H1 (cell line): ENCODE measurements around the gene GALNT12. TPM values are rescaled to one million over a fixed set of nuclear protein-coding genes. Genes with fewer than 3 reads are reported as not detected.

Experiments used
- CTCF ChIA-PET: fragments of 300-600 bp; sonication (Branson Sonifier 250); formaldehyde crosslinking; loops from one replicate; lab custom pipeline; 2021; ENCODE audit not compliant: partially characterized antibody; lab: Charles Lee
- POLR2A ChIA-PET: fragments of 300-600 bp; sonication (Branson Sonifier 250); formaldehyde crosslinking; loops from one replicate; lab custom pipeline; 2021; ENCODE audit warnings: inconsistent platforms; ENCODE audit not compliant: partially characterized antibody; lab: Charles Lee
- DNase-seq, 2 experiments: peaks; one replicate each; pipeline versions ENCODE4 v3.0.0 to v3.0.0-alpha.2; 2010 to 2022; ENCODE audit warnings: low spot score in 2 of 2, low read depth in 1 of 2, mixed read lengths in 1 of 2
- FAIRE-seq: peaks from 2 replicates; lab custom pipeline; 2011; peaks lifted over from hg19 to GRCh38; lab: Jason Lieb, UNC
- H2AFZ ChIP-seq: 2 replicates; pipeline ENCODE4 v1.8.1; 2012; ENCODE audit warnings: low read length, inconsistent platforms
- H2AK5ac ChIP-seq: 2 replicates; pipeline ENCODE4 v1.6.1; 2013; ENCODE audit warnings: low read depth, low read length
- H2BK120ac ChIP-seq: replicated peaks from 2 replicates; pipeline ENCODE3; 2013; ENCODE audit warnings: low read depth, low read length, inconsistent platforms
- H2BK12ac ChIP-seq: 2 replicates; pipeline ENCODE4 v1.6.1; 2013; ENCODE audit warnings: low read depth, low read length
- H2BK15ac ChIP-seq: 2 replicates; pipeline ENCODE4 v1.6.1; 2013; ENCODE audit warnings: low read length
- H2BK20ac ChIP-seq: 2 replicates; pipeline ENCODE4 v1.6.1; 2013; ENCODE audit warnings: low read length
- H2BK5ac ChIP-seq: 2 replicates; pipeline ENCODE4 v1.6.1; 2013; ENCODE audit warnings: low read depth, low read length
- H3K14ac ChIP-seq: 2 replicates; pipeline ENCODE4 v1.6.1; 2013; ENCODE audit warnings: inconsistent platforms; ENCODE audit not compliant: insufficient read length
- H3K18ac ChIP-seq: 2 replicates; pipeline ENCODE4 v1.6.1; 2013; ENCODE audit warnings: low read length; ENCODE audit errors: extremely low read depth
- H3K23ac ChIP-seq: 2 replicates; pipeline ENCODE4 v1.6.1; 2013; ENCODE audit warnings: inconsistent platforms; ENCODE audit not compliant: insufficient read length
- H3K23me2 ChIP-seq: 2 replicates; pipeline ENCODE4 v1.6.1; 2013; ENCODE audit warnings: low read depth, low read length
- H3K27ac ChIP-seq: 2 replicates; pipeline ENCODE4 v1.6.1; 2011; ENCODE audit warnings: low read depth, low read length, inconsistent platforms
- H3K27me3 ChIP-seq, 4 experiments: replicated peaks in 1 of 4; 1 replicate in 1 of 4; 2 replicates in 3 of 4; pipeline versions ENCODE4 v1.6.1 to v1.8.1; 2011 to 2013; ENCODE audit warnings: low read length in 3 of 4, mild to moderate bottlenecking in 3 of 4, inconsistent platforms in 2 of 4, mixed read lengths in 2 of 4, moderate library complexity in 1 of 4; ENCODE audit not compliant: control insufficient read depth in 3 of 4, insufficient read depth in 3 of 4; ENCODE audit errors: extremely low read depth in 1 of 4
- H3K36me3 ChIP-seq, 4 experiments: 2 replicates each; pipeline versions ENCODE4 v1.6.1 to v1.8.1; 2011 to 2013; ENCODE audit warnings: mild to moderate bottlenecking in 4 of 4, low read length in 3 of 4, moderate library complexity in 2 of 4, control low read depth in 1 of 4, inconsistent platforms in 1 of 4; ENCODE audit not compliant: insufficient read depth in 4 of 4, control insufficient read depth in 2 of 4
- H3K4ac ChIP-seq: replicated peaks from 2 replicates; pipeline ENCODE3; 2013; ENCODE audit warnings: low read length, low read depth, mixed read lengths, inconsistent platforms; ENCODE audit not compliant: insufficient read length
- H3K4me1 ChIP-seq, 4 experiments: replicated peaks in 1 of 4; 1 replicate in 1 of 4; 2 replicates in 3 of 4; pipeline versions ENCODE4 v1.6.1 to v1.8.1; 2011 to 2013; ENCODE audit warnings: low read length in 3 of 4, inconsistent platforms in 2 of 4, mixed read lengths in 1 of 4; ENCODE audit not compliant: insufficient read depth in 4 of 4, control insufficient read depth in 3 of 4
- H3K4me2 ChIP-seq, 2 experiments: 2 replicates each; pipeline versions ENCODE4 v1.6.1 to v1.8.1; 2011 to 2013; ENCODE audit warnings: low read depth in 2 of 2, low read length in 2 of 2, control low read depth in 1 of 2, inconsistent platforms in 1 of 2, mild to moderate bottlenecking in 1 of 2; ENCODE audit not compliant: insufficient read depth in 1 of 2
- H3K4me3 ChIP-seq, 4 experiments: fragments of 200-600, 300-600 bp in 1 of 4; sonication (generic), shearing (Covaris generic), sonication (Bioruptor Twin) in 1 of 4; 2 replicates each; pipeline versions ENCODE4 v1.5.1 to v1.8.1; 2011 to 2016; ENCODE audit warnings: low read length in 4 of 4, low read depth in 3 of 4, control low read depth in 2 of 4, inconsistent platforms in 2 of 4, mild to moderate bottlenecking in 2 of 4, mixed read lengths in 1 of 4, moderate library complexity in 1 of 4; ENCODE audit not compliant: insufficient read depth in 2 of 4; ENCODE audit errors: extremely low read depth in 1 of 4
- H3K56ac ChIP-seq: replicated peaks from 2 replicates; pipeline ENCODE3; 2013; ENCODE audit warnings: low read depth, mild to moderate bottlenecking, mixed read lengths, low read length, inconsistent platforms; ENCODE audit not compliant: insufficient read length
- H3K79me1 ChIP-seq: 2 replicates; pipeline ENCODE4 v1.6.1; 2013; ENCODE audit warnings: low read depth, low read length, control low read depth
- H3K79me2 ChIP-seq, 2 experiments: 2 replicates each; pipeline versions ENCODE4 v1.6.1 to v1.8.1; 2012 to 2013; ENCODE audit warnings: low read length in 2 of 2, mild to moderate bottlenecking in 2 of 2, inconsistent platforms in 1 of 2; ENCODE audit not compliant: insufficient read depth in 2 of 2, control insufficient read depth in 1 of 2
- H3K9ac ChIP-seq, 4 experiments: replicated peaks in 1 of 4; 1 replicate in 1 of 4; 2 replicates in 3 of 4; pipeline versions ENCODE4 v1.6.1 to v1.8.1; 2011 to 2013; ENCODE audit warnings: low read depth in 3 of 4, low read length in 3 of 4, control low read depth in 2 of 4, mild to moderate bottlenecking in 2 of 4, moderate library complexity in 2 of 4, inconsistent platforms in 1 of 4; ENCODE audit errors: extremely low read depth in 1 of 4
- H3K9me3 ChIP-seq, 2 experiments: 2 replicates each; pipeline versions ENCODE4 v1.6.1 to v1.8.1; 2012 to 2013; ENCODE audit warnings: mild to moderate bottlenecking in 2 of 2, moderate library complexity in 2 of 2, control low read depth in 1 of 2, inconsistent platforms in 1 of 2, low read depth in 1 of 2, low read length in 1 of 2, mixed read lengths in 1 of 2; ENCODE audit not compliant: insufficient read depth in 2 of 2
- H4K20me1 ChIP-seq, 2 experiments: replicated peaks in 1 of 2; 2 replicates each; pipeline versions ENCODE3 to v1.8.1; 2011 to 2013; ENCODE audit warnings: inconsistent platforms in 2 of 2, low read length in 2 of 2, mild to moderate bottlenecking in 1 of 2; ENCODE audit not compliant: insufficient read depth in 2 of 2, control insufficient read depth in 1 of 2
- H4K5ac ChIP-seq: 2 replicates; pipeline ENCODE4 v1.6.1; 2013; ENCODE audit warnings: low read length, low read depth, mixed read lengths, inconsistent platforms; ENCODE audit not compliant: insufficient read length
- H4K8ac ChIP-seq: 2 replicates; pipeline ENCODE4 v1.8.0; 2013; ENCODE audit warnings: mild to moderate bottlenecking, moderate library complexity, low read length, inconsistent platforms; ENCODE audit not compliant: insufficient read depth; ENCODE audit errors: extremely low read depth
- H4K91ac ChIP-seq: replicated peaks from 2 replicates; pipeline ENCODE3; 2013; ENCODE audit warnings: low read length, mixed read lengths, inconsistent platforms; ENCODE audit not compliant: insufficient read length
- CBX5 ChIP-seq: fragments of 300-800, 300-1000 bp; sonication (generic); IDR thresholded peaks from 2 replicates; pipeline ENCODE4 v1.7.1; 2016; ENCODE audit warnings: antibody characterized with exemption, low read length, low read depth
- CEBPB ChIP-seq: IDR thresholded peaks from 2 replicates; pipeline ENCODE4 v1.6.1; 2012; ENCODE audit warnings: low read depth, low read length
- CTBP2 ChIP-seq: IDR thresholded peaks from 2 replicates; pipeline ENCODE4 v1.7.0; 2011; ENCODE audit warnings: borderline replicate concordance, mild to moderate bottlenecking, moderate library complexity, mixed read lengths, low read length; ENCODE audit not compliant: insufficient read depth, insufficient read length
- MAFK ChIP-seq: IDR thresholded peaks from 2 replicates; pipeline ENCODE4 v1.6.1; 2012; ENCODE audit warnings: low read depth, mild to moderate bottlenecking, improper control_type of control experiment, low read length
- MAX ChIP-seq: IDR thresholded peaks from 2 replicates; pipeline ENCODE4 v1.6.1; 2012; ENCODE audit warnings: inconsistent platforms
- NANOG ChIP-seq: IDR thresholded peaks from 2 replicates; pipeline ENCODE4 v1.6.1; 2011; ENCODE audit warnings: low read length, low read depth, mild to moderate bottlenecking, inconsistent platforms; ENCODE audit not compliant: insufficient read depth, poor library complexity, severe bottlenecking
- POU5F1 ChIP-seq: IDR thresholded peaks from 2 replicates; pipeline ENCODE4 v1.6.1; 2011; ENCODE audit warnings: low read depth, mild to moderate bottlenecking, low read length, moderate library complexity
- RBBP5 ChIP-seq: IDR thresholded peaks from 2 replicates; pipeline ENCODE4 v1.7.1; 2012; ENCODE audit warnings: low read depth, mild to moderate bottlenecking, inconsistent platforms, low read length, moderate library complexity, borderline replicate concordance
- RFX5 ChIP-seq: IDR thresholded peaks from 2 replicates; pipeline ENCODE4 v1.6.1; 2011; ENCODE audit warnings: low read depth, low read length, improper control_type of control experiment, borderline replicate concordance
- SP4 ChIP-seq: IDR thresholded peaks from 2 replicates; pipeline ENCODE4 v1.6.1; 2012; ENCODE audit warnings: low read length, inconsistent platforms
- TEAD4 ChIP-seq: IDR thresholded peaks from 2 replicates; pipeline ENCODE4 v1.6.1; 2012; ENCODE audit warnings: low read depth, low read length, inconsistent platforms, mixed read lengths
- USF2 ChIP-seq: IDR thresholded peaks from 2 replicates; pipeline ENCODE4 v1.6.1; 2011; ENCODE audit warnings: low read length, improper control_type of control experiment
- WGBS, 2 experiments: shearing (Covaris generic) in 1 of 2; methylation state at CpG; one replicate each; pipeline versions ENCODE4 v1.1.6 to v1.1.7; 2013 to 2015; ENCODE audit warnings: low lambda C conversion rate in 2 of 2, mixed read lengths in 2 of 2, inconsistent platforms in 1 of 2, low coverage in 1 of 2, missing lambda C conversion rate in 1 of 2; ENCODE audit not compliant: insufficient replicate concordance in 2 of 2, insufficient coverage in 1 of 2, insufficient read length in 1 of 2; ENCODE audit errors: extremely low coverage in 1 of 2, missing lambda C conversion rate in 1 of 2; 5-methylcytosine and 5-hydroxymethylcytosine counted together
- polyA plus RNA-seq, 7 experiments: library from polyadenylated mRNA; depleted of rRNA in 3 of 7; stranded (reverse) in 5 of 7; unstranded in 2 of 7; fragments of >200 nt in 5 of 7; fragments of 200-250 nt in 2 of 7; gene quantifications; 1 replicate in 5 of 7; 2 replicates in 1 of 7; 4 replicates in 1 of 7; pipeline versions ENCODE4 v1.2.1 to v1.2.3, GENCODE V29; 2011 to 2013; ENCODE audit warnings: missing spikeins in 2 of 7, mixed read lengths in 2 of 7
- total RNA-seq: library from RNA; stranded (reverse); fragmentation: NEBNext Ultra II Directional; extraction: Animal tissue kit (Norgen Biotek cat#: 25700); gene quantifications from 2 replicates; pipeline ENCODE4 v1.2.1, GENCODE V29; 2021
- TF ChIP-seq, protein P1 (sequence below): IDR thresholded peaks from 2 replicates; pipeline ENCODE4 v1.6.1; 2012; ENCODE audit warnings: inconsistent platforms

Gene GALNT12
- total and polyA plus RNA-seq, 2 of the 8 experiments (the other 6 are each of a cell fraction or from before 2014, with no cell fraction given) = 16.2 to 19.6 TPM

DNA sequence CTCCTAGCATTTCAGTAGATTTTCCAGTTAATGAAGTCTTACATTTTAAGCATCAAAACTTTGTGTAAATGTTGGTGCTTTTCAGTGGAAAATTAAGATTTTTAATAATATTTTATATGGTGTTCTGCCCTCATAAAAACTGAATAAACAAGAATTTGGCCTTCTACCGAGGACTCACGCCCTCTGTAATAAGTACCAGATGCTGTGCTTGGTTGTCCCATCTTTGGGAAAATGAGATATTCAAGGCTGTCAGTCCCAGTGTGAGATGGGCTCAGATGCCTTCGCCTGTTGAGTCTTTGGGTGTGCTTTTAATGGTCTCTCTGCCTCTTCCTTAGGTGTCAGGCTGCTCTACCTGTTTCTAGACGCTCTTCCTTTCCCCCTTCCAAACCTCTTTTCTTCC, 28.7 kb downstream of the GALNT12 start:
- H3K9ac ChIP-seq = no peak overlapping the region
- H3K4me1 ChIP-seq = peaks cover 0 to 4% (median under 1%) of the 10 kb centered on the region in 4 experiments; a peak in 2 of 7 replicates
- no peak overlapping the region for H2AFZ ChIP-seq
- no peak overlapping the region for H4K5ac ChIP-seq
- CTCF ChIA-PET = no interaction called here
- no peaks in the 10 kb centered on the region for H3K79me2 ChIP-seq
- no peak overlapping the region for H4K8ac ChIP-seq
- H4K20me1 ChIP-seq = peaks cover 0 to 2% of the 10 kb centered on the region in 2 experiments
- H3K14ac ChIP-seq = no peak overlapping the region
- no peaks in the 10 kb centered on the region for H3K23me2 ChIP-seq
- H2BK12ac ChIP-seq = no peak overlapping the region
- peaks cover 0 to 17% (median 3%) of the 10 kb centered on the region in 4 experiments; a peak in 6 of 8 replicates for H3K36me3 ChIP-seq
- H3K79me1 ChIP-seq = no peaks in the 10 kb centered on the region
- POLR2A ChIA-PET = no interaction called here
- no peak for FAIRE-seq
- H3K4me2 ChIP-seq = no peak overlapping the region
- no peak overlapping the region for H2BK20ac ChIP-seq
- no peak overlapping the region for H2BK5ac ChIP-seq
- no peak overlapping the region for H3K18ac ChIP-seq
- H2BK15ac ChIP-seq = no peak overlapping the region
- WGBS, 2 experiments = 88% methylated on average over 4 of the region's 4 CpGs; no CpG with 5 or more reads in 1 of the 2 experiments
- H2AK5ac ChIP-seq = no peak overlapping the region
- no peak for DNase-seq
- H3K27ac ChIP-seq = no peak overlapping the region
- no peak overlapping the region for H2BK120ac ChIP-seq
- H3K23ac ChIP-seq = no peak overlapping the region
- H4K91ac ChIP-seq = no peak overlapping the region
- no peak overlapping the region for H3K4me3 ChIP-seq
- no peak overlapping the region for H3K4ac ChIP-seq
- H3K27me3 ChIP-seq = no peaks in the 10 kb centered on the region
- no peak overlapping the region for H3K56ac ChIP-seq
- H3K9me3 ChIP-seq = no peaks in the 10 kb centered on the region
- no peak for TF ChIP-seq MAX
- TF ChIP-seq POU5F1 = no peak
- TF ChIP-seq TEAD4 = no peak
- TF ChIP-seq NANOG = no peak
- TF ChIP-seq, protein P1, sequence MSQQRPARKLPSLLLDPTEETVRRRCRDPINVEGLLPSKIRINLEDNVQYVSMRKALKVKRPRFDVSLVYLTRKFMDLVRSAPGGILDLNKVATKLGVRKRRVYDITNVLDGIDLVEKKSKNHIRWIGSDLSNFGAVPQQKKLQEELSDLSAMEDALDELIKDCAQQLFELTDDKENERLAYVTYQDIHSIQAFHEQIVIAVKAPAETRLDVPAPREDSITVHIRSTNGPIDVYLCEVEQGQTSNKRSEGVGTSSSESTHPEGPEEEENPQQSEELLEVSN = no peak
- no peak for TF ChIP-seq CBX5
- no peak for TF ChIP-seq RFX5
- TF ChIP-seq USF2 = no peak
- no peak for TF ChIP-seq RBBP5
- TF ChIP-seq CTBP2 = no peak
- TF ChIP-seq CEBPB = no peak
- no peak for TF ChIP-seq SP4
- TF ChIP-seq MAFK = no peak
